CD4-positive, alpha-beta T cell treated with Interleukin-4 for 1 hour (primary cell): Measurements from ENCODE around the gene SDR9C7.
"Not testable (repeated sequence)": the region's sequence is repeated elsewhere in the genome, so short reads cannot be mapped to it uniquely, and the experiment has no call there.

ENCODE experiments used
- DNase-seq, 2 donors: peaks; one replicate each; pipeline ENCODE4 v3.0.0-alpha.2; 2020 to 2022

Gene SDR9C7

GRCh38 chr12:56933826-56934625 is at the start of gene SDR9C7:
Gene SDR9C7 (minus strand): TSS chr12:56934408. CDS start chr12:56934261, 147 bp downstream.
- no peak for DNase-seq

GRCh38 chr12:56983386-56983785 is 49.2 kb upstream of the SDR9C7 start:
- no peak for DNase-seq

GRCh38 chr12:56982578-56983236 is 48.5 kb upstream of the SDR9C7 start:
- not testable (repeated sequence) for DNase-seq

GRCh38 chr12:56980941-56981530 is 46.8 kb upstream of the SDR9C7 start:
- DNase-seq, result no peak

GRCh38 chr12:56980268-56980667 is 46.1 kb upstream of the SDR9C7 start:
- no peak for DNase-seq

GRCh38 chr12:56979628-56980027 is 45.4 kb upstream of the SDR9C7 start:
- no peak for DNase-seq

GRCh38 chr12:56978397-56979138 is 44.4 kb upstream of the SDR9C7 start:
- no peak for DNase-seq

- DNase-seq, result not testable (repeated sequence)
Measured at GRCh38 chr12:56977361-56977760, 43.2 kb upstream of the SDR9C7 start.

- DNase-seq, result not testable (repeated sequence)
Measured at GRCh38 chr12:56974224-56974623, 40.0 kb upstream of the SDR9C7 start.

GRCh38 chr12:56968910-56969309 is 34.7 kb upstream of the SDR9C7 start:
- not testable (repeated sequence) for DNase-seq

- DNase-seq, result not testable (repeated sequence)
Measured at GRCh38 chr12:56965997-56966642, 31.9 kb upstream of the SDR9C7 start.

GRCh38 chr12:56965124-56965523 is 30.9 kb upstream of the SDR9C7 start:
- DNase-seq, result not testable (repeated sequence)

- not testable (repeated sequence) for DNase-seq
Measured at GRCh38 chr12:56963557-56963956, 29.3 kb upstream of the SDR9C7 start.

GRCh38 chr12:56962247-56962646 is 28.0 kb upstream of the SDR9C7 start:
- not testable (repeated sequence) for DNase-seq

GRCh38 chr12:56958422-56958821 is 24.2 kb upstream of the SDR9C7 start:
- DNase-seq, result no peak

GRCh38 chr12:56957229-56958052 is 23.2 kb upstream of the SDR9C7 start, which contains the start of gene RDH16:
Gene RDH16 (minus strand): TSS chr12:56957608. CDS start chr12:56957462, 146 bp downstream.
- DNase-seq, result no peak

- no peak for DNase-seq
Measured at GRCh38 chr12:56955631-56956256, 21.5 kb upstream of the SDR9C7 start.

GRCh38 chr12:56954958-56955355 is 20.7 kb upstream of the SDR9C7 start:
- no peak for DNase-seq

GRCh38 chr12:56954057-56954957 is 20.1 kb upstream of the SDR9C7 start:
- DNase-seq, result no peak

- DNase-seq, result no peak
Measured at GRCh38 chr12:56953314-56953713, 19.1 kb upstream of the SDR9C7 start.
